Stimulated activated memory B cell treated with anti-CD40 and anti-IgM and Interleukin-4, amounts not matched to agents 10 μg/mL and 1 μg/mL and 100 μg/mL, for 72 hours (primary cell): ENCODE measurements around the gene YWHAB.
A peak's percentile ranks its signal among the peaks of the same experiment; 100 is the strongest.

Source experiments
- ATAC-seq: fragments of 150-1000 bp; cut with Tn5 transposase; 2 replicates; pipeline ENCODE4 v1.10.0; 2021
- H3K27ac Mint-ChIP-seq: one replicate; pipeline ENCODE4 v1.8.0; 2022; ENCODE audit warnings: mild to moderate bottlenecking, mixed read lengths
- H3K27me3 Mint-ChIP-seq: one replicate; pipeline ENCODE4 v1.8.0; 2022; ENCODE audit warnings: mixed read lengths
- H3K36me3 Mint-ChIP-seq: one replicate; pipeline ENCODE4 v1.8.0; 2022; ENCODE audit warnings: mixed read lengths
- H3K4me1 Mint-ChIP-seq: one replicate; pipeline ENCODE4 v1.8.0; 2022; ENCODE audit warnings: mixed read lengths
- H3K4me3 Mint-ChIP-seq: one replicate; pipeline ENCODE4 v1.8.0; 2022; ENCODE audit warnings: mild to moderate bottlenecking, moderate library complexity, mixed read lengths
- H3K9me3 Mint-ChIP-seq: one replicate; pipeline ENCODE4 v1.8.0; 2022; ENCODE audit warnings: mixed read lengths

YWHAB gene

DNA sequence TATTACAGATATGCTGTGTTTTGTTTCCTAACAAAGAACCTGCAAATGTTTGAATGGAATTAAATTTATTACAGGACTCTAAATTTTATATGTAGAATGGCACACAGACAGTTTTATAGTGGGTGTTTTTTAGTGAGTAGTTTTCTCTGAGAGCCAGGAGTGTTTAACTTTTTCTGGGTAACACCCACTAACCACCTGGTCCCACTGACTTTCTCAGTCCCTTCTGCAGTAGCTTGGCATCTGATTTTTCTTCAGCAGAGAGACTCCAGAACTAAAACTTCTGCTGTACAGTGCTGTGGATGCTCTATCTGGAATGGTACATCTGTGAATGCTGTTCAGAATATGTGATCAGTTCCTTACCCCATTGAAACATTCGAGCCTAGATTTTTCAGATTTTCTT lies 6.3 kb downstream of the YWHAB start:
- ATAC-seq: no peak
- Mint-ChIP-seq H3K27ac (peak overlapping the region; percentile 72), H3K36me3 (peaks cover 20% of the 10 kb centered on the region), H3K4me3 (no peak overlapping the region), H3K27me3 (no peaks in the 10 kb centered on the region), H3K4me1 (peaks cover 90% of the 10 kb centered on the region), H3K9me3 (no peaks in the 10 kb centered on the region)

- Mint-ChIP-seq H3K4me1 (peaks cover 79% of the 10 kb centered on the region), H3K9me3 (no peaks in the 10 kb centered on the region), H3K4me3 (no peak overlapping the region), H3K27ac (no peak overlapping the region), H3K36me3 (peaks cover 35% of the 10 kb centered on the region), H3K27me3 (no peaks in the 10 kb centered on the region)
- ATAC-seq: no peak
Measured at GRCh38 chr20:44894959-44895358, 9.5 kb downstream of the YWHAB start.

DNA sequence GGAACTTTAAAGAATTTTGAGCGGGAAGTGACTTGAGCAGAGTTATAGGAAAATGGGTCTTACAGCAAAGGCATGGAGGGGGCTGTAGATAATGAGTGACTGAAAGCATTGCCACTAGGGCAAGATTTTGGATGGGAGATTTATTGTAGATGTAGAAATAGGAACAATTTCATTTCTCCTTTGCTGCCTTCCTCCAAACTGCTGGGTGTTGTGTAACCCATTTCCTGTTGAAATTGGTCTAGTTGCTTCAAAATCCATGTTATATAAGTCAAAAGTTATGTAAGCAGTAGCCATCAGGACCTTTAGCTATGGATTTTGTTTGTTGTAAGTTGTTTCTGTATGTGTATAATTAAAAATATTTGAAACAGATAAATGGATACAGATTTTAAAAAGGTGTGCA lies 11.1 kb downstream of the YWHAB start:
- Mint-ChIP-seq H3K4me1 (peaks cover 73% of the 10 kb centered on the region), H3K27ac (no peak overlapping the region), H3K36me3 (peaks cover 44% of the 10 kb centered on the region), H3K27me3 (no peaks in the 10 kb centered on the region), H3K9me3 (no peaks in the 10 kb centered on the region), H3K4me3 (no peak overlapping the region)
- ATAC-seq: no peak

DNA sequence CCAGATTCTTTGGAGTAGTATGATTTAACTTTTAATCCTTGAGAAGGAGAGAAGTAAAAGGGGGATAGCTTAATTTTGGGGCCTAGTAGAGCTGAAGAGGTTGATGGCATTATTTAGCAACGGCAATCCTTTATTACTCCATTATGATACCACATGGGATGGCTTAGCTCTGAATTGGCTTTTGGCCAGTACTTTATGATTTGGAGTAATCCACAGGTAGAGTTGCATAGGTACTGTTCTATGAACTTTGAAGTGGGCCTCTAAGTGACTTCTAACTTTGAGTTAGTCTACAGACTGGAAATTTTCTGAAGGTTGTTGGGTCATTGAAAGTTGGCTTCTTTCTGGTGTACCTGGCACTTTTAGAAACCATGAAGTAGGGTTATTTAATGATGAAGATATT lies 11.6 kb downstream of the YWHAB start:
- Mint-ChIP-seq H3K9me3 (no peaks in the 10 kb centered on the region), H3K27ac (no peak overlapping the region), H3K4me3 (no peak overlapping the region), H3K27me3 (no peaks in the 10 kb centered on the region), H3K36me3 (peaks cover 43% of the 10 kb centered on the region), H3K4me1 (peaks cover 67% of the 10 kb centered on the region)
- ATAC-seq: no peak

GRCh38 chr20:44900231-44900854 lies 14.8 kb downstream of the YWHAB start:
- no peak overlapping the region for H3K4me3 Mint-ChIP-seq
- H3K4me1 Mint-ChIP-seq: peaks cover 40% of the 10 kb centered on the region
- peak overlapping the region; percentile 30 for H3K27ac Mint-ChIP-seq
- peaks cover 48% of the 10 kb centered on the region for H3K36me3 Mint-ChIP-seq
- no peaks in the 10 kb centered on the region for H3K27me3 Mint-ChIP-seq
- ATAC-seq: no peak
- no peaks in the 10 kb centered on the region for H3K9me3 Mint-ChIP-seq

DNA sequence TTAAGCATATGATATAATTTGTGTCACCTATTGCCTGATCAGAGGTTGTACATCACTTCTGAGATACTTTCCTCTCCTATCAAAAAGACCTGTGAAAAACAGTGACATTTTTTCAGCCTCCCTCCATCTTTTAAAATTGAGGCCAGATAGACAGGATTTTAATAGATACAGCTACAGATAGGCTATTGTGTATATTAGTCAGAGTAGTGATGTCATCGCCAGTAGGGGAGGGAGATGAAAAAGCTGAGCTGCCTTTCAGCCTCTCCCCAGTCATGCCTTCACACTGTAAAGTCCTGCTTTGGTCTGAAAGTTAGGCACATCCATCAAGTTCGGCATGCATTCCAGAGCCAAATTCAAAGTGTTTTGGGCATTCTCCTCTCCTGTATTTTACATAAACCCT lies 16.5 kb downstream of the YWHAB start:
- Mint-ChIP-seq H3K27me3 (no peaks in the 10 kb centered on the region), H3K4me1 (peaks cover 24% of the 10 kb centered on the region), H3K36me3 (peaks cover 62% of the 10 kb centered on the region), H3K4me3 (no peak overlapping the region), H3K27ac (no peak overlapping the region), H3K9me3 (no peaks in the 10 kb centered on the region)
- no peak for ATAC-seq

DNA sequence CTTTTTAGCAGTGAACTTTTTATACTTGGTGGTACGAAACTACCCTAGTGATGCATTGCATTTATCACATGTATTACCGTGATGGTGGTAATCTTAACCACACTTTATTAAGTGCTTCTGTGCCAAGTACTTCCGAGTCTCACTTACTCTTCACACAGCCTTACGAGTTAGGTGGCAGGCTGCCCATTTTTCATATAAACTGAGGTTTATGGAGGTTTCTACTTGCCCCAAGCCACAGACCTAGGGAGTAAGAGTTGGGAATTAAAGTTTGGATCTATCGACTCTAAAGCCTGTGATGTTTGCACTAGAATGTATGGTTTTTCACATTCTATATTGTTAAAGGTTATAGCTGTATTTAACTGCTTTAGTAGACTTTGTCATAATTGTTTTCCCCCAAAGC lies 18.9 kb downstream of the YWHAB start:
- peaks cover 58% of the 10 kb centered on the region for H3K36me3 Mint-ChIP-seq
- no peak for ATAC-seq
- peaks cover 14% of the 10 kb centered on the region for H3K4me1 Mint-ChIP-seq
- no peak overlapping the region for H3K27ac Mint-ChIP-seq
- no peaks in the 10 kb centered on the region for H3K9me3 Mint-ChIP-seq
- no peak overlapping the region for H3K4me3 Mint-ChIP-seq
- no peaks in the 10 kb centered on the region for H3K27me3 Mint-ChIP-seq

DNA sequence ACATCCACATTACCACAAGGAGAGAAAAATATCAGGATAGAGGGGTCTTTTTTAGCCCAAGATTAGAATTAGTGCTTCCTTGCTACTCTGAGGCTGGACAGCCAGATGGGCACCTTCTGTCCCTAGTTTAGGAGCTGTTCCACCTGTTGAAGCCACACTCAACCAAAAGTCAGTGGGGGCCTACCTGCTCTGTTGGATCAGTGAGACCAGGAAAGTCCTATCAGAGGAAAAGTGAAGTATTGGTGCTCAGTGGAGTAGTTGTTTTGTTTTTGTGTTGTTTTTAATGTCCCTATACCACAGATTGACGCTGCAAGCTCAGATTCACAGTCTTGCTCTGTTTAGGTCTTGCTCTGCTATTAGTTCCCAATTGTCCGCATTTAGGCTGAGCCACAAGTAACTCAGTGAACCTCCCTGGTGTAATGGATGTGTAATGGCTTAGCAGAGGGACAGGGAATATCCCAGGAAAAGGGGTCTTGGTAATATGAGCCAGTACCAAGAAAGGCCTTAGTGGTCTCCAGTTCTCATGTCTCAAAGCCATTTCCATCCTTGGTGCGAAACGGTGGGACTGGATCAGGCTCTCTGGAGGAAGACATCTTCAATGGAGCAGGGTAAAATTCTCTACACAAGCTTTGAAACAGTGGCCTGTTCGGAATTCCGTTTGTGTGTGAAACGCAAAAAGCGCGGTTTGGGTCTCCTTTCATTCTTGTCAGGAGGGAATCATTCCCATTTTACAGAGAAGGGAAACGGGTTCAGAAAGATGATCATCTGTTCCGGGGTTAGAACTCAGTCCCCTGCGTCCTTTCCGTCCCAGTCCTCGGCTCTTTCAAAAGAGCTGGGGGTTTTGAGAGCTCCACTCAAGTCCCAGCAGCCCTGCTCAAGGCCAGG lies 23.7 kb downstream of the YWHAB start:
- no peaks in the 10 kb centered on the region for H3K9me3 Mint-ChIP-seq
- no peaks in the 10 kb centered on the region for H3K27me3 Mint-ChIP-seq
- peak overlapping the region; percentile 87 for H3K4me3 Mint-ChIP-seq
- peaks cover 26% of the 10 kb centered on the region for H3K4me1 Mint-ChIP-seq
- H3K27ac Mint-ChIP-seq: peak overlapping the region; percentile 67
- no peak for ATAC-seq
- peaks cover 50% of the 10 kb centered on the region for H3K36me3 Mint-ChIP-seq

DNA sequence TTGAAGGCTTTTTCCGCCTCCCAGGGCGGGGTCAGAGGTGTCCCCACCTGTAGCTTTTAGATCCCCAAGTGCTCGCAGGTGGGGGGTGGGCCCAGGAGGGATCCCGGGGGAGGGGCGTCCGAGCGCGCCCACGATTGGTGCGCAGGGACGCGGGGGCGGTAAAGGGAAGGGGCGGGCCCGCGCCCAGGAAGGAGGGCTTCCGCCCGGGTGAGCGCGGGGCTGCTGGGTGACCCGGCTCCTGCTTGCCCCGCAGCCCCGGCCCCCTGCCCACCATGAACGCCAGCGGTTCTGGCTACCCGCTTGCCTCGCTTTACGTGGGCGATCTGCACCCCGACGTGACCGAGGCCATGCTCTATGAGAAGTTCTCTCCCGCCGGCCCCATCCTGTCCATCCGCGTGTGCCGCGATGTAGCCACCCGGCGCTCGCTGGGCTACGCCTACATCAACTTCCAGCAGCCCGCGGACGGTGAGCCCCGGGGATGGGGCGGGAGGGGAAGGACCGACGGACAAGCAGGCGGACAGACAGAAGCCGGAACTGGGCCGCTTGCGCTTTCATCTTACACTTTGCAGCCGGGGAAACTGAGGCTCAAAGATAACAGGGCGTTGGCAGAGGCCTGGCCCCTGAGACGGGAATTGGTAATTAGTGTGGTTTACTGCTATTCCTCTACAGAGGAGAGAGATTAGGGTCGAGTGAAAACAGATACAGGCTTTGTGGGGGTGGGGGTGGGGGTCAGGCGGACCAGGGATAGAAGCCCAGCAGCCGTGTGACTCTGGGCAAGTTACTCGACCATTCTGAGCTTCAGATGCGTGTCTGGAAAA lies 24.6 kb downstream of the YWHAB start, which contains the start of gene PABPC1L:
PABPC1L (plus strand) TSS at position 189 of the 818 bp plus-strand sequence; CDS start at position 273, 84 bp downstream.
- ATAC-seq: peak; percentile 94
- Mint-ChIP-seq H3K36me3 (peaks cover 48% of the 10 kb centered on the region), H3K4me1 (peaks cover 30% of the 10 kb centered on the region), H3K27me3 (no peaks in the 10 kb centered on the region), H3K27ac (peak within 1 kb of the TSS; percentile 67), H3K4me3 (peak within 1 kb of the TSS; percentile 87), H3K9me3 (no peaks in the 10 kb centered on the region)

DNA sequence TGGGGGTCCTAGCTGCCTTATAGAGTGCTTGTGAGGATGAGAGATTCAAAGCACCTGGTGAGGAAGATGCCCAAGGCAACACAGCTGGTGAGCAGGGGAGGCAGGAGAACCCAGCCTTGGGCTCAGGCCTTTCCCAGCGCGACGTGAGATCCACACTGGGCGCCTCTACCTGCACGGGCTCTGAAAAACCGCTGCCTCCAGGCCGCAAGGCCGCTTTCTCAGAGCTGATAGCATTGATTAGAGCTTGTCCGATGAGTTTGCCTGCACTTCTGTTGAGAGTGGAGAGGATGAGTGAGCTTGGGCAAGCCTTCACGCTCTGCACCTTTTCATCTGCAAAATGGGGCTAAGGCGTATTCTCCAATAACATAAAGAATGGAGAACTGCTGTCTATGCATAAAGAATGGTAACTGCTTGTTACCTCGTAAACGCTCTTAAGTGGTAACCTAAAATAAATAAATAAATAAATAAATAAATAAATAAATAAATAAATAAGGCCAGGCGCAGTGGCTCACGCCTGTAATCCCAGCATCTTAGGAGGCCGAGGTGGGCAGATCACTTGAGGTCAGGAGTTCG lies 25.3 kb downstream of the YWHAB start:
- H3K4me1 Mint-ChIP-seq: peaks cover 33% of the 10 kb centered on the region
- ATAC-seq: no peak
- H3K36me3 Mint-ChIP-seq: peaks cover 42% of the 10 kb centered on the region
- H3K9me3 Mint-ChIP-seq: no peaks in the 10 kb centered on the region
- no peaks in the 10 kb centered on the region for H3K27me3 Mint-ChIP-seq
- peak overlapping the region; percentile 67 for H3K27ac Mint-ChIP-seq
- H3K4me3 Mint-ChIP-seq: peak overlapping the region; percentile 87

- Mint-ChIP-seq H3K27ac (no peak overlapping the region), H3K4me3 (peak overlapping the region; percentile 27), H3K4me1 (peaks cover 33% of the 10 kb centered on the region), H3K9me3 (no peaks in the 10 kb centered on the region), H3K27me3 (no peaks in the 10 kb centered on the region), H3K36me3 (peaks cover 42% of the 10 kb centered on the region)
- no peak for ATAC-seq
Measured at GRCh38 chr20:44911264-44911921, 25.9 kb downstream of the YWHAB start.

DNA sequence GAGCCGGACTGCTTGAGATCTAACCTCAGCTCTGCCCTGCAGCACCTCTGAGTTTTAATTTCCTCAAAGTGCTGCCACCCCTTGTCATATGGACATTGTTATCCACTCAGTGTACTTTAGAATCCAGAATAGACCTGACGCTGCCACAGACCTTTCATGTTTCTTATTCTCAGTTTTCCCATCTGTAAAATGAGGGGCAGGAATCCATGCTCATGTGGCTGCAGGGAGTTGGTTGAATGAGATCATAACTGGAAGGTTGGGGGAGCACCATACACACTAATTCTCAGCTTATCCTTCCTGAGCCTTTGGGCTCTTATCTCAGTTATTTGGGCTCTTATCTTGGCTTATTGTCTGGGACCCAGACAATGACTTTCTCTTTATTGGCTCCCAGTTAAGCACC lies 26.7 kb downstream of the YWHAB start:
- no peaks in the 10 kb centered on the region for H3K9me3 Mint-ChIP-seq
- no peak overlapping the region for H3K27ac Mint-ChIP-seq
- H3K36me3 Mint-ChIP-seq: peaks cover 41% of the 10 kb centered on the region
- peaks cover 33% of the 10 kb centered on the region for H3K4me1 Mint-ChIP-seq
- no peak for ATAC-seq
- H3K4me3 Mint-ChIP-seq: no peak overlapping the region
- no peaks in the 10 kb centered on the region for H3K27me3 Mint-ChIP-seq

- no peak overlapping the region for H3K27ac Mint-ChIP-seq
Measured at GRCh38 chr20:44914924-44915323, 29.4 kb downstream of the YWHAB start.

DNA sequence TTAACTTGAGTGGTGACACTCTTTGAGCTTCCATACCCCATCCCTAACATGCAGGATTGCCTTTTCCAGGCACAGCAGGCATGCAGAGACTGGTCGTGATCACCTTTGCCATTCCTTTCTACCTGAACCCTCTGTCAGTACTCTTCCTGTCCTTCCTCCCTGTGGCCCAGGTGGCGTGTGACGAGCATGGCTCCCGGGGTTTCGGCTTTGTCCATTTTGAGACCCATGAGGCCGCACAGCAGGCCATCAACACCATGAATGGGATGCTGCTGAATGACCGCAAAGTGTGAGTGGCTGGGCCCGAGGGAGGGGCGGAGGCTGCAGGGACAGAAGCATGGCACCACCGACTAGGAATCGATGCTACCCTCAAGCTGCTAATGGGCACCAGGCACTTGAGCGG lies 31.1 kb downstream of the YWHAB start:
- no peak overlapping the region for H3K4me3 Mint-ChIP-seq
- no peaks in the 10 kb centered on the region for H3K9me3 Mint-ChIP-seq
- no peaks in the 10 kb centered on the region for H3K27me3 Mint-ChIP-seq
- H3K27ac Mint-ChIP-seq: no peak overlapping the region
- peaks cover 40% of the 10 kb centered on the region for H3K36me3 Mint-ChIP-seq
- peaks cover 10% of the 10 kb centered on the region for H3K4me1 Mint-ChIP-seq
- ATAC-seq: no peak

More at GRCh38 chr20:44914924-44915323, 29.4 kb downstream of the YWHAB start:
- no peak for ATAC-seq
- Mint-ChIP-seq H3K36me3 (peaks cover 40% of the 10 kb centered on the region), H3K4me3 (no peak overlapping the region), H3K27me3 (no peaks in the 10 kb centered on the region), H3K9me3 (no peaks in the 10 kb centered on the region), H3K4me1 (peaks cover 23% of the 10 kb centered on the region)
